HCT116 (cell line): ENCODE data around the gene ATF7IP. TPM values are rescaled to one million over a fixed set of nuclear protein-coding genes. Genes with fewer than 3 reads are reported as not detected.

ENCODE experiments used
- ATAC-seq: fragments of 200-7000 bp; cut with Tn5 transposase; 2 replicates; pipeline ENCODE4 v1.9.1; 2020; ENCODE audit warnings: mild to moderate bottlenecking, moderate library complexity
- BruUV-seq: library from RNA; stranded (reverse); fragments of 400-500 nt; replicated peaks from 2 replicates; lab custom pipeline; 2021; lab: Mats Ljungman, UMichigan
- CTCF ChIA-PET: fragments of 300-600 bp; sonication (Branson Sonifier 250); formaldehyde crosslinking; loops from one replicate; lab custom pipeline; 2021; ENCODE audit warnings: antibody characterized with exemption; lab: Charles Lee
- POLR2A ChIA-PET: fragments of 300-600, 350-600 bp; sonication (Branson Sonifier 250); formaldehyde crosslinking; loops from one replicate; lab custom pipeline; 2021; ENCODE audit warnings: antibody characterized with exemption; lab: Charles Lee
- RAD21 ChIA-PET, 2 experiments: fragments of 300-600 bp; sonication (Branson Sonifier 250); formaldehyde crosslinking; loops; one replicate each; lab custom pipeline; 2023; ENCODE audit warnings: low total read pairs in 2 of 2; ENCODE audit not compliant: uncharacterized antibody in 2 of 2, unreplicated experiment in 2 of 2, low non-redundant PET in 1 of 2; lab: Charles Lee
- DNase-seq: peaks from one replicate; pipeline ENCODE4 v3.0.0-alpha.2; 2010; ENCODE audit warnings: low read depth, low spot score
- H2AFZ ChIP-seq: fragments of 200-600 bp; shearing (Covaris generic), sonication (generic); 2 replicates; pipeline ENCODE4 v1.6.1; 2017; ENCODE audit warnings: low read depth, mixed run types, mixed read lengths, antibody characterized with exemption, low read length; ENCODE audit not compliant: poor library complexity, severe bottlenecking
- H3K27ac ChIP-seq: 2 replicates; pipeline ENCODE4 v1.5.1; 2012; ENCODE audit warnings: low read depth, low read length
- H3K27me3 ChIP-seq: fragments of 200-600 bp; sonication (generic); 2 replicates; pipeline ENCODE4 v1.6.1; 2016; ENCODE audit warnings: mixed run types, low read length, mixed read lengths; ENCODE audit not compliant: insufficient read depth
- H3K36me3 ChIP-seq, 2 experiments: fragments of 200-500 bp in 1 of 2; fragments of 200-600 bp in 1 of 2; sonication (Bioruptor generic) in 1 of 2; sonication (generic) in 1 of 2; 2 replicates each; pipeline versions ENCODE4 v1.5.1 to v1.6.1; 2014 to 2016; ENCODE audit warnings: low read length in 2 of 2, inconsistent platforms in 1 of 2, mixed read lengths in 1 of 2, mixed run types in 1 of 2; ENCODE audit not compliant: insufficient read depth in 2 of 2, control insufficient read depth in 1 of 2
- H3K4me1 ChIP-seq, 2 experiments: fragments of 200-600 bp in 1 of 2; sonication (generic) in 1 of 2; 2 replicates each; pipeline versions ENCODE4 v1.5.1 to v1.6.1; 2012 to 2017; ENCODE audit warnings: low read length in 2 of 2, inconsistent platforms in 1 of 2, mild to moderate bottlenecking in 1 of 2, mixed read lengths in 1 of 2, mixed run types in 1 of 2, moderate library complexity in 1 of 2; ENCODE audit not compliant: insufficient read depth in 2 of 2, control insufficient read depth in 1 of 2
- H3K4me2 ChIP-seq: fragments of 200-600 bp; sonication (generic); 2 replicates; pipeline ENCODE4 v1.6.1; 2017; ENCODE audit warnings: mixed run types, low read length, mixed read lengths
- H3K4me3 ChIP-seq, 2 experiments: fragments of 200-600 bp in 1 of 2; sonication (generic) in 1 of 2; replicated peaks in 1 of 2; 2 replicates each; pipeline ENCODE4 v1.5.1; 2011 to 2016; ENCODE audit warnings: low read length in 2 of 2, control low read depth in 1 of 2, low read depth in 1 of 2, mild to moderate bottlenecking in 1 of 2, mixed read lengths in 1 of 2, mixed run types in 1 of 2
- H3K79me2 ChIP-seq: fragments of 200-600 bp; sonication (generic); 2 replicates; pipeline ENCODE4 v1.6.1; 2017; ENCODE audit warnings: mild to moderate bottlenecking, mixed run types, low read length, moderate library complexity, mixed read lengths; ENCODE audit not compliant: insufficient read depth
- H3K9ac ChIP-seq: fragments of 200-600 bp; sonication (generic); 2 replicates; pipeline ENCODE4 v1.6.1; 2016; ENCODE audit warnings: low read length, mixed read lengths
- H3K9me2 ChIP-seq: fragments of 200-600 bp; sonication (generic), shearing (Covaris generic); 2 replicates; pipeline ENCODE4 v1.6.1; 2017; ENCODE audit warnings: mixed run types, mild to moderate bottlenecking, moderate library complexity; ENCODE audit not compliant: insufficient read depth
- H3K9me3 ChIP-seq, 2 experiments: fragments of 200-500 bp in 1 of 2; fragments of 200-600 bp in 1 of 2; sonication (Bioruptor generic) in 1 of 2; sonication (generic) in 1 of 2; 2 replicates each; pipeline ENCODE4 v1.6.1; 2014 to 2017; ENCODE audit warnings: low read length in 2 of 2, mixed read lengths in 2 of 2, inconsistent platforms in 1 of 2, low read depth in 1 of 2, mild to moderate bottlenecking in 1 of 2, mixed run types in 1 of 2, moderate library complexity in 1 of 2; ENCODE audit not compliant: control insufficient read depth in 1 of 2, insufficient read depth in 1 of 2
- H4K20me1 ChIP-seq: fragments of 200-600 bp; sonication (generic), shearing (Covaris generic); 2 replicates; pipeline ENCODE4 v1.6.1; 2017; ENCODE audit warnings: mixed run types, mild to moderate bottlenecking, moderate library complexity; ENCODE audit not compliant: insufficient read depth
- CBX3 ChIP-seq: IDR thresholded peaks from 2 replicates; pipeline ENCODE4 v1.6.1; 2012; ENCODE audit warnings: low read depth
- CEBPB ChIP-seq: IDR thresholded peaks from 2 replicates; pipeline ENCODE4 v1.6.1; 2012; ENCODE audit warnings: low read depth
- FOSL1 ChIP-seq: IDR thresholded peaks from 2 replicates; pipeline ENCODE4 v1.6.1; 2012; ENCODE audit warnings: low read depth
- JUND ChIP-seq: IDR thresholded peaks from 2 replicates; pipeline ENCODE4 v1.6.1; 2012
- RAD21 ChIP-seq: IDR thresholded peaks from 2 replicates; pipeline ENCODE4 v1.6.1; 2012; ENCODE audit warnings: low read depth, mild to moderate bottlenecking
- SIN3A ChIP-seq: IDR thresholded peaks from 2 replicates; pipeline ENCODE4 v1.6.1; 2012; ENCODE audit warnings: low read depth
- SRF ChIP-seq: IDR thresholded peaks from 2 replicates; pipeline ENCODE4 v1.6.1; 2012; ENCODE audit warnings: low read depth
- TCF7L2 ChIP-seq: IDR thresholded peaks from 2 replicates; pipeline ENCODE4 v1.7.0; 2011; ENCODE audit warnings: borderline replicate concordance, inconsistent platforms; ENCODE audit not compliant: insufficient read depth, insufficient read length; ENCODE audit errors: extremely low read depth
- YY1 ChIP-seq: IDR thresholded peaks from 2 replicates; pipeline ENCODE4 v1.6.1; 2011; ENCODE audit warnings: low read length, low read depth, moderate library complexity, mild to moderate bottlenecking; ENCODE audit not compliant: insufficient replicate concordance; ENCODE audit errors: extremely low read depth
- ZFX ChIP-seq: fragments of 450-650 bp; IDR thresholded peaks from 2 replicates; pipeline ENCODE4 v1.6.1; 2017
- intact Hi-C: fragments of 100-400 bp; cut with micrococcal nuclease; formaldehyde crosslinking; loops from 2 replicates; pipeline ENCODE4 v1.10.0; 2022
- total RNA-seq: library from RNA; stranded (reverse); gene quantifications from one replicate; pipeline ENCODE4 v1.2.1, GENCODE V29; 2021; ENCODE audit not compliant: unreplicated experiment
- TF ChIP-seq, protein P1 (sequence below): IDR thresholded peaks from 2 replicates; pipeline ENCODE4 v1.6.1; 2011; ENCODE audit warnings: mild to moderate bottlenecking, low read length, moderate library complexity; ENCODE audit not compliant: insufficient replicate concordance; ENCODE audit errors: extremely low read depth
- TF ChIP-seq, protein P2 (sequence below): IDR thresholded peaks from 2 replicates; pipeline ENCODE4 v1.6.1; 2012

Gene ATF7IP
- total RNA-seq, 1 experiment from 2014 or later = 38.6 TPM

DNA sequence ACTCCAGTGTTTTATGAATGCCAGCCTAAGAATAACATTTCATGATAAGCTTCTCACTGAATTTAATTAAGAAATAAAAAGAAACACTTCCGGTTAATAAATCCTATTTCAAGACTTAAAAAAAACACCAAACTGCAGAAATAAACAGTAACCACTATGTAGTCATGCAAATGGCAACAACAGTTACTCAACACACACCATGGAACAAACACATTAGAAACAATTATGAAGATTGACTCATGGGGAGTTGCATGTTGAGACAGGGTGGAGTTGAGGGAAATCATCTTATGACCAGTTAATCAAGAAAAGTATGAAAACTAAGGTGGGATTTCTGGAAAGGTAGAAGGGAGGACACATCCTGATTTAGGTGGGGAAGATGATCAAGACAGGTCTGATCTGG, 149.5 kb downstream of the ATF7IP start (continued):
- TF ChIP-seq RAD21 = no peak
- TF ChIP-seq, all 23 proteins: peak for 0

DNA sequence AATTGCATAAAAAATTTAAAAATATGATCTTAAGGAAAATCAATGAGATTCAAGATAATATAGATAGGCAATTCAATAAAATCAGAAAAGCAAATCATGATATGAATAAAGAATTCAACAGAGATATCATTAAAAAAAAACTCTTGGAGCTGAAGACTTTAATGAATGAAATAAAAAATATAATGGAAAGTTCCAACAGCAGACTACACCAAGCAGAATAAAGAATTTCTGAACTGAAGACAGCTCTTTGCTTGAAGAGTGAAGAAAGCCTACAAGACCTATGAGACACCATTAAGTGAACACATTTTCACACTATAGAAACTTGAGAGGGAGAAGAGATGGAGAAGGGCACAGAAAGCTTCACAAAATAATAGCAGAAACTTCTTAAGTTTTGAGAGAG, 156.3 kb downstream of the ATF7IP start:
- no peaks in the 10 kb centered on the region for H3K9me2 ChIP-seq
- no peaks in the 10 kb centered on the region for H3K36me3 ChIP-seq
- H3K79me2 ChIP-seq = no peaks in the 10 kb centered on the region
- ChIA-PET RAD21 (no interaction called here), CTCF (no interaction called here), POLR2A (no interaction called here)
- H3K4me2 ChIP-seq = no peak overlapping the region
- intact Hi-C loops = no loop called here
- H4K20me1 ChIP-seq = no peaks in the 10 kb centered on the region
- H3K27ac ChIP-seq = no peak overlapping the region
- H3K27me3 ChIP-seq = no peaks in the 10 kb centered on the region
- no peak overlapping the region for H3K9ac ChIP-seq
- H3K9me3 ChIP-seq = peaks cover 7% of the 10 kb centered on the region in 2 experiments; a peak in 2 of 4 replicates
- no peak for ATAC-seq
- BruUV-seq = no TSS peak
- TF ChIP-seq YY1 = no peak
- TF ChIP-seq, protein P1, sequence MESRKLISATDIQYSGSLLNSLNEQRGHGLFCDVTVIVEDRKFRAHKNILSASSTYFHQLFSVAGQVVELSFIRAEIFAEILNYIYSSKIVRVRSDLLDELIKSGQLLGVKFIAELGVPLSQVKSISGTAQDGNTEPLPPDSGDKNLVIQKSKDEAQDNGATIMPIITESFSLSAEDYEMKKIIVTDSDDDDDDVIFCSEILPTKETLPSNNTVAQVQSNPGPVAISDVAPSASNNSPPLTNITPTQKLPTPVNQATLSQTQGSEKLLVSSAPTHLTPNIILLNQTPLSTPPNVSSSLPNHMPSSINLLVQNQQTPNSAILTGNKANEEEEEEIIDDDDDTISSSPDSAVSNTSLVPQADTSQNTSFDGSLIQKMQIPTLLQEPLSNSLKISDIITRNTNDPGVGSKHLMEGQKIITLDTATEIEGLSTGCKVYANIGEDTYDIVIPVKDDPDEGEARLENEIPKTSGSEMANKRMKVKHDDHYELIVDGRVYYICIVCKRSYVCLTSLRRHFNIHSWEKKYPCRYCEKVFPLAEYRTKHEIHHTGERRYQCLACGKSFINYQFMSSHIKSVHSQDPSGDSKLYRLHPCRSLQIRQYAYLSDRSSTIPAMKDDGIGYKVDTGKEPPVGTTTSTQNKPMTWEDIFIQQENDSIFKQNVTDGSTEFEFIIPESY = no peak
- no peak for TF ChIP-seq ZFX
- TF ChIP-seq SIN3A = no peak
- TF ChIP-seq TCF7L2 = no peak
- no peak for TF ChIP-seq FOSL1
- no peak for TF ChIP-seq SRF
- no peak for TF ChIP-seq CEBPB
- TF ChIP-seq JUND = no peak
- TF ChIP-seq, protein P2, sequence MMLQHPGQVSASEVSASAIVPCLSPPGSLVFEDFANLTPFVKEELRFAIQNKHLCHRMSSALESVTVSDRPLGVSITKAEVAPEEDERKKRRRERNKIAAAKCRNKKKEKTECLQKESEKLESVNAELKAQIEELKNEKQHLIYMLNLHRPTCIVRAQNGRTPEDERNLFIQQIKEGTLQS = no peak
- no peak for TF ChIP-seq CBX3
- TF ChIP-seq RAD21 = no peak
- no peaks in the 10 kb centered on the region for H3K4me1 ChIP-seq
- H3K4me3 ChIP-seq = no peak overlapping the region
- H2AFZ ChIP-seq = no peak overlapping the region
- no peak for DNase-seq
